ENCODE data around the gene CEP57L1. TPM values are rescaled to one million over a fixed set of nuclear protein-coding genes. Genes with fewer than 3 reads are reported as not detected.

The CEP57L1 gene
- polyA plus RNA-seq, 1 donor from 2014 or later = 19.7 TPM

DNA sequence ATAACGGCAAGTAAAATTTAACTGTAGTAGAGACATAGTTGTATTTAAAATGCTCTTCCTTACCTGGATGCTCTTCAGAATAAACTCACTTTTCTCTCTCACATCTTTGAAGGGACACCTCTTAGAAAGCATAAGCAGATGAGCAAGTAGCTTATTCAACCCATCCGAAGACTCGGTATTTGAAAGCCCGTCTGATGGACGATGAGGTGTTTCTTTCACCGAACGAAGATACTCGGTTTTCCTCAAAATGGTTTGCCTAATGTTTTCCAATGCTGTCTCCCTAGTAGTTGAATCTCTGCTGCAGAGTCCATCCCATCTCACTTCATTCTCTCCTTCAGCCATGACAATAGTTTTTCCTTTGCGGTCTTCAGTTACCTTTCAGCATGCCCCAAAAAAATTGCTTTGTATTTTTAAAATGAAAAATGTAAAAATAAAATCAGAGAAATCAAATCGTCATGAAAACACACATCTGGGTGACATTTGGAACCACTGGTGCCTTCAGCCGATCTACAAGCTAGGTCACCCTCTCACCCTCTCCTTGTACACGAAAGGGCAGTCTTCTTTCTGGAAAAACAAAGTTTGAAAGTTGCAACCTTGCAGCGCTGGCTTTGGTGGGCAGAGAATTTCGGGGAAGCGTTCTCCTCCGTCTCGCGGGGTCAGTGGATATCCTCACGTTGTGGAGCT is 1.4 kb upstream of the CEP57L1 start:
- H3K9me3 ChIP-seq (ENCODE audit: low read length) = no peaks in the 10 kb centered on the region
- peak overlapping the region; percentile 86 for H3K4me3 ChIP-seq (ENCODE audit: low read length)
- H3K79me2 ChIP-seq (replicated peaks; ENCODE audit: insufficient read depth, low read length) = peaks cover 43% of the 10 kb centered on the region
- H3K36me3 ChIP-seq (ENCODE audit: insufficient read depth, low read length) = no peaks in the 10 kb centered on the region
- no peaks in the 10 kb centered on the region for H4K20me1 ChIP-seq (ENCODE audit: insufficient read depth)
- H2AFZ ChIP-seq (ENCODE audit: low read depth, low read length) = no peak overlapping the region
- peaks cover 6% of the 10 kb centered on the region for H3F3A ChIP-seq (ENCODE audit: insufficient read depth, low read length, poor library complexity, severe bottlenecking)
- peak overlapping the region; percentile 88 for H3K27ac ChIP-seq (ENCODE audit: low read length)
- H3K9ac ChIP-seq (ENCODE audit: low read length) = peak overlapping the region; percentile 83
- H3K4me2 ChIP-seq (ENCODE audit: low read length) = peak overlapping the region; percentile 76
- TF ChIP-seq RAD21 (conservative IDR thresholded peaks at IDR 0.05) (no peak), TAF1 (IDR thresholded peaks at IDR 0.05; ENCODE audit: low read depth) (no peak), SMC3 (conservative IDR thresholded peaks at IDR 0.05; ENCODE audit: poor library complexity) (no peak), EZH2 (IDR thresholded peaks at IDR 0.05; ENCODE audit: borderline replicate concordance, insufficient read depth, low read length, poor library complexity, severe bottlenecking) (no peak), POLR2AphosphoS5 (IDR thresholded peaks at IDR 0.05) (no peak), EP300 (conservative IDR thresholded peaks at IDR 0.05; ENCODE audit: poor library complexity, severe bottlenecking) (no peak), MXI1 (conservative IDR thresholded peaks at IDR 0.05; ENCODE audit: poor library complexity, severe bottlenecking) (no peak)
- TF ChIP-seq, protein P1, sequence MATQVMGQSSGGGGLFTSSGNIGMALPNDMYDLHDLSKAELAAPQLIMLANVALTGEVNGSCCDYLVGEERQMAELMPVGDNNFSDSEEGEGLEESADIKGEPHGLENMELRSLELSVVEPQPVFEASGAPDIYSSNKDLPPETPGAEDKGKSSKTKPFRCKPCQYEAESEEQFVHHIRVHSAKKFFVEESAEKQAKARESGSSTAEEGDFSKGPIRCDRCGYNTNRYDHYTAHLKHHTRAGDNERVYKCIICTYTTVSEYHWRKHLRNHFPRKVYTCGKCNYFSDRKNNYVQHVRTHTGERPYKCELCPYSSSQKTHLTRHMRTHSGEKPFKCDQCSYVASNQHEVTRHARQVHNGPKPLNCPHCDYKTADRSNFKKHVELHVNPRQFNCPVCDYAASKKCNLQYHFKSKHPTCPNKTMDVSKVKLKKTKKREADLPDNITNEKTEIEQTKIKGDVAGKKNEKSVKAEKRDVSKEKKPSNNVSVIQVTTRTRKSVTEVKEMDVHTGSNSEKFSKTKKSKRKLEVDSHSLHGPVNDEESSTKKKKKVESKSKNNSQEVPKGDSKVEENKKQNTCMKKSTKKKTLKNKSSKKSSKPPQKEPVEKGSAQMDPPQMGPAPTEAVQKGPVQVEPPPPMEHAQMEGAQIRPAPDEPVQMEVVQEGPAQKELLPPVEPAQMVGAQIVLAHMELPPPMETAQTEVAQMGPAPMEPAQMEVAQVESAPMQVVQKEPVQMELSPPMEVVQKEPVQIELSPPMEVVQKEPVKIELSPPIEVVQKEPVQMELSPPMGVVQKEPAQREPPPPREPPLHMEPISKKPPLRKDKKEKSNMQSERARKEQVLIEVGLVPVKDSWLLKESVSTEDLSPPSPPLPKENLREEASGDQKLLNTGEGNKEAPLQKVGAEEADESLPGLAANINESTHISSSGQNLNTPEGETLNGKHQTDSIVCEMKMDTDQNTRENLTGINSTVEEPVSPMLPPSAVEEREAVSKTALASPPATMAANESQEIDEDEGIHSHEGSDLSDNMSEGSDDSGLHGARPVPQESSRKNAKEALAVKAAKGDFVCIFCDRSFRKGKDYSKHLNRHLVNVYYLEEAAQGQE (IDR thresholded peaks at IDR 0.05; ENCODE audit: borderline replicate concordance) = no peak
- TF ChIP-seq, protein P2, sequence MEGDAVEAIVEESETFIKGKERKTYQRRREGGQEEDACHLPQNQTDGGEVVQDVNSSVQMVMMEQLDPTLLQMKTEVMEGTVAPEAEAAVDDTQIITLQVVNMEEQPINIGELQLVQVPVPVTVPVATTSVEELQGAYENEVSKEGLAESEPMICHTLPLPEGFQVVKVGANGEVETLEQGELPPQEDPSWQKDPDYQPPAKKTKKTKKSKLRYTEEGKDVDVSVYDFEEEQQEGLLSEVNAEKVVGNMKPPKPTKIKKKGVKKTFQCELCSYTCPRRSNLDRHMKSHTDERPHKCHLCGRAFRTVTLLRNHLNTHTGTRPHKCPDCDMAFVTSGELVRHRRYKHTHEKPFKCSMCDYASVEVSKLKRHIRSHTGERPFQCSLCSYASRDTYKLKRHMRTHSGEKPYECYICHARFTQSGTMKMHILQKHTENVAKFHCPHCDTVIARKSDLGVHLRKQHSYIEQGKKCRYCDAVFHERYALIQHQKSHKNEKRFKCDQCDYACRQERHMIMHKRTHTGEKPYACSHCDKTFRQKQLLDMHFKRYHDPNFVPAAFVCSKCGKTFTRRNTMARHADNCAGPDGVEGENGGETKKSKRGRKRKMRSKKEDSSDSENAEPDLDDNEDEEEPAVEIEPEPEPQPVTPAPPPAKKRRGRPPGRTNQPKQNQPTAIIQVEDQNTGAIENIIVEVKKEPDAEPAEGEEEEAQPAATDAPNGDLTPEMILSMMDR (IDR thresholded peaks at IDR 0.05; ENCODE audit: poor library complexity, severe bottlenecking) = no peak
- H3K27me3 ChIP-seq (ENCODE audit: insufficient read depth, low read depth, low read length) = no peaks in the 10 kb centered on the region
- H3K9me2 ChIP-seq (ENCODE audit: insufficient read depth, low read length) = no peaks in the 10 kb centered on the region

DNA sequence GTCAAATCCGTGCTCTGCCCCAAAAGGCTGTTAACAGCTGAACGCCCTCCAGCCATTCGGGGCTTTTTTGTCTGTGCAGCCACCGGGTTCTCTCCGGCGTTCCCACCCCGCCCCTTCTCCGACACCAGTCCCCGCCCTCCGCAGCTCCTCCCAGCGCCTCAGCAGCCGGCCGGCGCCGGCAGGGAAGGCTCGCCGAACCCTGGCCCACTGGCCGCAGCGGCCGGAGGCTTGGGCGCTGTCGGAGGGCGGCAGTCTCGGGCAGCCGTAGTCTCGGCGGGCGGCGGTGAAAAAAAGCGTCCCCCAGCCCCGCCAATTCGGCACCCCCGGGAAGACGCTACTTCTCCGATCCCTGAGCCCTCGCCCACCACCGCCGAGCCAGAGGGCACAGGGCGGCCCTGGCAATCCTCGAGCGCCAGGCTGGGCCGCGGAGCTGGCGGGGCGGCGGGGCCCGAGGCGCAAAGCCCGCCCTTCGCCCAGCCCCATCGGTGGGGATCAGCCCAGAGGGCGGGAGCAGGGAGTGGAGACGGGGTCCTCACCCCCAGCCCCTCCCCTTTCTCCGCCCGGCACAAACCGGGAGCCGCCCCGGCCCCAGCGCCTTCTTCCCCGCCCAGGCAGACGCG is 781 bp upstream of the CEP57L1 start, which contains the start of gene SESN1:
Gene SESN1 (minus strand): TSS at position 431 of the 620 bp plus-strand sequence. CDS start 773 bp downstream, outside the sequence.
- peak within 1 kb of the TSS; percentile 86 for H3K4me3 ChIP-seq (ENCODE audit: low read length)
- peak within 1 kb of the TSS; percentile 90 for H2AFZ ChIP-seq (ENCODE audit: low read depth, low read length)
- peak within 1 kb of the TSS; percentile 86 for H3K4me2 ChIP-seq (ENCODE audit: low read length)
- TF ChIP-seq EZH2 (IDR thresholded peaks at IDR 0.05; ENCODE audit: borderline replicate concordance, insufficient read depth, low read length, poor library complexity, severe bottlenecking) (no peak), TAF1 (IDR thresholded peaks at IDR 0.05; ENCODE audit: low read depth) (peak; percentile 8)
- peak within 1 kb of the TSS; percentile 88 for H3K27ac ChIP-seq (ENCODE audit: low read length)
- H4K20me1 ChIP-seq (ENCODE audit: insufficient read depth) = no peaks in the 10 kb centered on the region
- peaks cover 6% of the 10 kb centered on the region for H3F3A ChIP-seq (ENCODE audit: insufficient read depth, low read length, poor library complexity, severe bottlenecking)
- no peaks in the 10 kb centered on the region for H3K9me2 ChIP-seq (ENCODE audit: insufficient read depth, low read length)
- H3K79me2 ChIP-seq (replicated peaks; ENCODE audit: insufficient read depth, low read length) = peaks cover 43% of the 10 kb centered on the region
- peak within 1 kb of the TSS; percentile 83 for H3K9ac ChIP-seq (ENCODE audit: low read length)
- no peaks in the 10 kb centered on the region for H3K9me3 ChIP-seq (ENCODE audit: low read length)
- no peaks in the 10 kb centered on the region for H3K27me3 ChIP-seq (ENCODE audit: insufficient read depth, low read depth, low read length)
- no peaks in the 10 kb centered on the region for H3K36me3 ChIP-seq (ENCODE audit: insufficient read depth, low read length)
